ENCODE results near the gene RPS14. TPM values are rescaled to one million over a fixed set of nuclear protein-coding genes. Genes with fewer than 3 reads are reported as not detected.

Gene RPS14
- total and polyA plus RNA-seq, 10 of the 15 experiments (the other 5 are each of a cell fraction or from before 2014, with no cell fraction given) = 2,295 to 4,047 (median 2,787) TPM

DNA sequence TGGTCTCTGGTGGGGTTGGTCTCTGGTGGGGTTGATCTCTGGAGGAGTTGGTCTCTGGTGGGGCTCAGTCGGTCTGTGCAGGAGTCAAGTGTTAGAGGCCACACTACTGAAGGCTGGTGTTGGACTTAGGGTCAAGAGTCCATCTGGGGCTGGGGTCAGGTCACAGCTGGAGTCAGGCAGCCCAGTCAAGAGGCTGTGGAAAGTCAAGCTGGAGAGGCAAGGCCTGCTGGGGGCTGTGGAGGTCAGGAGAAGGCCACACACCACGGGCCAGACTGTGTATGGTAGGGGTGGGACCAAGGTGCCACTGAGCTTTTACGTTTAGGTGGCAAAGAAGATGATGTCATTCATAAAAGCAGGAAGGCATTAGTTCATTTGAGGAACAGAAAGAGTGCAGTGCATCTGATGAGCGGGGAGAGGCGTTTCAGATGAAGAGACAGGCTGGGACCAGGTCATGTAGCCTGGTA lies 20.1 kb downstream of the RPS14 start (continued):
- TF ChIP-seq, protein P1, sequence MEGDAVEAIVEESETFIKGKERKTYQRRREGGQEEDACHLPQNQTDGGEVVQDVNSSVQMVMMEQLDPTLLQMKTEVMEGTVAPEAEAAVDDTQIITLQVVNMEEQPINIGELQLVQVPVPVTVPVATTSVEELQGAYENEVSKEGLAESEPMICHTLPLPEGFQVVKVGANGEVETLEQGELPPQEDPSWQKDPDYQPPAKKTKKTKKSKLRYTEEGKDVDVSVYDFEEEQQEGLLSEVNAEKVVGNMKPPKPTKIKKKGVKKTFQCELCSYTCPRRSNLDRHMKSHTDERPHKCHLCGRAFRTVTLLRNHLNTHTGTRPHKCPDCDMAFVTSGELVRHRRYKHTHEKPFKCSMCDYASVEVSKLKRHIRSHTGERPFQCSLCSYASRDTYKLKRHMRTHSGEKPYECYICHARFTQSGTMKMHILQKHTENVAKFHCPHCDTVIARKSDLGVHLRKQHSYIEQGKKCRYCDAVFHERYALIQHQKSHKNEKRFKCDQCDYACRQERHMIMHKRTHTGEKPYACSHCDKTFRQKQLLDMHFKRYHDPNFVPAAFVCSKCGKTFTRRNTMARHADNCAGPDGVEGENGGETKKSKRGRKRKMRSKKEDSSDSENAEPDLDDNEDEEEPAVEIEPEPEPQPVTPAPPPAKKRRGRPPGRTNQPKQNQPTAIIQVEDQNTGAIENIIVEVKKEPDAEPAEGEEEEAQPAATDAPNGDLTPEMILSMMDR (IDR thresholded peaks at IDR 0.05 in 2 of 3, conservative IDR thresholded peaks at IDR 0.05 in 1 of 3; ENCODE audit: control insufficient read depth in 2 of 3, extremely low read depth in 1 of 3, insufficient read depth in 1 of 3, low read depth in 3 of 3, low read length in 3 of 3) = no peak
- no peak for TF ChIP-seq ZNF24 (IDR thresholded peaks at IDR 0.05)

DNA sequence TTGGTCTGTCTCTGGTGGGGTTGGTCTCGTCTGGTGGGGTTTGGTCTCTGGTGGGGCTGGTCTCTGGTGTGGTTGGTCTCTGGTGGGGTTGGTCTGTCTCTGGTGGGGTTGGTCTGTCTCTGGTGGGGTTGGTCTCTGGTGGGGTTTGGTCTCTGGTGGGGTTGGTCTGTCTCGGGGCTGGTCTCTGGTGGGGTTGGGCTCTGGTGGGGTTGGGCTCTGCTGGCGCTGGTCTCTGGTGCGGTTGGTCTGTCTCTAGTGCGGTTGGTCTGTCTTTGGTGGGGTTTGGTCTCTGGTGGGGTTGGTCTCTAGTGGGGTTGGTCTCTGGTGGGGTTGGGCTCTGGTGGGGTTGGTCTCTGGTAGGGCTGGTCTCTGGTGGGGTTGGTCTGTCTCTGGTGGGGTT lies 20.6 kb downstream of the RPS14 start:
- no TSS peak for BruUV-seq (replicated peaks)
- H3K9me3 ChIP-seq (replicated peaks; ENCODE audit: control insufficient read depth, insufficient read depth, low read length) = no peaks in the 10 kb centered on the region
- no peaks in the 10 kb centered on the region for H3K36me3 ChIP-seq (ENCODE audit: control insufficient read depth in 2 of 2, insufficient read depth in 2 of 2, low read length in 1 of 2)
- ChIA-PET CTCF (interaction anchor here (1.4 to 2.4 kb wide), 3 partner anchors 9 to 29 kb away, joined by 5 to 13 read pairs (median 7); no protein-coding TSS in a partner anchor), RAD21 (ENCODE audit: unreplicated experiment) (interaction anchor here (0.6 to 1.6 kb wide), 4 partner anchors 14 to 18 kb away, joined by 3 to 5 read pairs (median 4); partner anchors contain the start of gene CD74), POLR2A (interaction anchor here (1.4 to 2.9 kb wide), 4 partner anchors 9 to 30 kb away, joined by 4 to 37 read pairs (median 4); partner anchors contain the start of gene CD74), SMC1A (ENCODE audit: uncharacterized antibody, unreplicated experiment) (interaction anchor here (0.6 to 1.7 kb wide), 4 partner anchors 11 to 22 kb away, joined by 3 to 8 read pairs (median 6); no protein-coding TSS in a partner anchor)
- no peaks in the 10 kb centered on the region for H3K79me2 ChIP-seq (ENCODE audit: control insufficient read depth, insufficient read depth, low read length)
- intact Hi-C loops (cut with micrococcal nuclease; ENCODE audit: unreplicated experiment) = no loop called here
- DNase-seq (ENCODE audit: low read depth, low spot score) (no peak), FAIRE-seq (no peak), ATAC-seq (no peak)
- H2AFZ ChIP-seq (ENCODE audit: control insufficient read depth, low read depth, low read length) = no peak overlapping the region
- H3K4me3 ChIP-seq = no peak overlapping the region
- WGBS (ENCODE audit: insufficient coverage, insufficient replicate concordance, low lambda C conversion rate, missing lambda C conversion rate) = 67% methylated on average over 4 of the region's 5 CpGs
- no peaks in the 10 kb centered on the region for H4K20me1 ChIP-seq (ENCODE audit: control insufficient read depth, insufficient read depth)
- in situ Hi-C loops (cut with MboI) = no loop called here
- no peaks in the 10 kb centered on the region for H3K27me3 ChIP-seq (replicated peaks in 1 of 2; ENCODE audit: control insufficient read depth in 2 of 2, insufficient read depth in 2 of 2, low read length in 1 of 2)
- H3K27ac ChIP-seq (ENCODE audit: control insufficient read depth, insufficient read depth) = no peak overlapping the region
- H3K9ac ChIP-seq (ENCODE audit: control insufficient read depth, insufficient read depth, low read length) = no peak overlapping the region
- H3K4me2 ChIP-seq (ENCODE audit: control insufficient read depth, insufficient read depth) = no peak overlapping the region
- peaks cover 7% of the 10 kb centered on the region for H3K4me1 ChIP-seq (ENCODE audit: control insufficient read depth, insufficient read depth, low read length)
- no peak for TF ChIP-seq SREBF1 (IDR thresholded peaks at IDR 0.05; ENCODE audit: low read length)
- TF ChIP-seq, protein P2, sequence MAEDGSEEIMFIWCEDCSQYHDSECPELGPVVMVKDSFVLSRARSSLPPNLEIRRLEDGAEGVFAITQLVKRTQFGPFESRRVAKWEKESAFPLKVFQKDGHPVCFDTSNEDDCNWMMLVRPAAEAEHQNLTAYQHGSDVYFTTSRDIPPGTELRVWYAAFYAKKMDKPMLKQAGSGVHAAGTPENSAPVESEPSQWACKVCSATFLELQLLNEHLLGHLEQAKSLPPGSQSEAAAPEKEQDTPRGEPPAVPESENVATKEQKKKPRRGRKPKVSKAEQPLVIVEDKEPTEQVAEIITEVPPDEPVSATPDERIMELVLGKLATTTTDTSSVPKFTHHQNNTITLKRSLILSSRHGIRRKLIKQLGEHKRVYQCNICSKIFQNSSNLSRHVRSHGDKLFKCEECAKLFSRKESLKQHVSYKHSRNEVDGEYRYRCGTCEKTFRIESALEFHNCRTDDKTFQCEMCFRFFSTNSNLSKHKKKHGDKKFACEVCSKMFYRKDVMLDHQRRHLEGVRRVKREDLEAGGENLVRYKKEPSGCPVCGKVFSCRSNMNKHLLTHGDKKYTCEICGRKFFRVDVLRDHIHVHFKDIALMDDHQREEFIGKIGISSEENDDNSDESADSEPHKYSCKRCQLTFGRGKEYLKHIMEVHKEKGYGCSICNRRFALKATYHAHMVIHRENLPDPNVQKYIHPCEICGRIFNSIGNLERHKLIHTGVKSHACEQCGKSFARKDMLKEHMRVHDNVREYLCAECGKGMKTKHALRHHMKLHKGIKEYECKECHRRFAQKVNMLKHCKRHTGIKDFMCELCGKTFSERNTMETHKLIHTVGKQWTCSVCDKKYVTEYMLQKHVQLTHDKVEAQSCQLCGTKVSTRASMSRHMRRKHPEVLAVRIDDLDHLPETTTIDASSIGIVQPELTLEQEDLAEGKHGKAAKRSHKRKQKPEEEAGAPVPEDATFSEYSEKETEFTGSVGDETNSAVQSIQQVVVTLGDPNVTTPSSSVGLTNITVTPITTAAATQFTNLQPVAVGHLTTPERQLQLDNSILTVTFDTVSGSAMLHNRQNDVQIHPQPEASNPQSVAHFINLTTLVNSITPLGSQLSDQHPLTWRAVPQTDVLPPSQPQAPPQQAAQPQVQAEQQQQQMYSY (CRISPR knock-in tag; IDR thresholded peaks at IDR 0.05) = no peak
- TF ChIP-seq ASH2L (IDR thresholded peaks at IDR 0.05; ENCODE audit: borderline replicate concordance, low read depth) = no peak
- TF ChIP-seq FOXM1 (IDR thresholded peaks at IDR 0.05; ENCODE audit: low read depth, low read length) = no peak
- no peak for TF ChIP-seq SUPT20H (IDR thresholded peaks at IDR 0.05; ENCODE audit: borderline replicate concordance, control insufficient read depth, low read depth, low read length)
- TF ChIP-seq HCFC1 (IDR thresholded peaks at IDR 0.05; ENCODE audit: low read length) = no peak
- no peak for TF ChIP-seq EP300 (IDR thresholded peaks at IDR 0.05; ENCODE audit: borderline replicate concordance in 1 of 2, control insufficient read depth in 1 of 2, low read depth in 2 of 2, low read length in 2 of 2)
- TF ChIP-seq CEBPB (IDR thresholded peaks at IDR 0.05; ENCODE audit: borderline replicate concordance in 1 of 2, low read depth in 2 of 2, low read length in 2 of 2) = no peak
- TF ChIP-seq, protein P3, sequence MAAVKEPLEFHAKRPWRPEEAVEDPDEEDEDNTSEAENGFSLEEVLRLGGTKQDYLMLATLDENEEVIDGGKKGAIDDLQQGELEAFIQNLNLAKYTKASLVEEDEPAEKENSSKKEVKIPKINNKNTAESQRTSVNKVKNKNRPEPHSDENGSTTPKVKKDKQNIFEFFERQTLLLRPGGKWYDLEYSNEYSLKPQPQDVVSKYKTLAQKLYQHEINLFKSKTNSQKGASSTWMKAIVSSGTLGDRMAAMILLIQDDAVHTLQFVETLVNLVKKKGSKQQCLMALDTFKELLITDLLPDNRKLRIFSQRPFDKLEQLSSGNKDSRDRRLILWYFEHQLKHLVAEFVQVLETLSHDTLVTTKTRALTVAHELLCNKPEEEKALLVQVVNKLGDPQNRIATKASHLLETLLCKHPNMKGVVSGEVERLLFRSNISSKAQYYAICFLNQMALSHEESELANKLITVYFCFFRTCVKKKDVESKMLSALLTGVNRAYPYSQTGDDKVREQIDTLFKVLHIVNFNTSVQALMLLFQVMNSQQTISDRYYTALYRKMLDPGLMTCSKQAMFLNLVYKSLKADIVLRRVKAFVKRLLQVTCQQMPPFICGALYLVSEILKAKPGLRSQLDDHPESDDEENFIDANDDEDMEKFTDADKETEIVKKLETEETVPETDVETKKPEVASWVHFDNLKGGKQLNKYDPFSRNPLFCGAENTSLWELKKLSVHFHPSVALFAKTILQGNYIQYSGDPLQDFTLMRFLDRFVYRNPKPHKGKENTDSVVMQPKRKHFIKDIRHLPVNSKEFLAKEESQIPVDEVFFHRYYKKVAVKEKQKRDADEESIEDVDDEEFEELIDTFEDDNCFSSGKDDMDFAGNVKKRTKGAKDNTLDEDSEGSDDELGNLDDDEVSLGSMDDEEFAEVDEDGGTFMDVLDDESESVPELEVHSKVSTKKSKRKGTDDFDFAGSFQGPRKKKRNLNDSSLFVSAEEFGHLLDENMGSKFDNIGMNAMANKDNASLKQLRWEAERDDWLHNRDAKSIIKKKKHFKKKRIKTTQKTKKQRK (IDR thresholded peaks at IDR 0.05; ENCODE audit: low read depth, low read length) = no peak
- no peak for TF ChIP-seq MYC (IDR thresholded peaks at IDR 0.05; ENCODE audit: insufficient read depth, insufficient read length, insufficient replicate concordance, low read length, severe bottlenecking)

All from GM12878 (cell line).